ENCODE results near the gene PALB2. TPM values are rescaled to one million over a fixed set of nuclear protein-coding genes. Genes with fewer than 3 reads are reported as not detected.
A peak's percentile ranks its signal among the peaks of the same experiment; 100 is the strongest.

Gene PALB2
- total and polyA plus RNA-seq, 9 of the 15 experiments (the other 6 are each of a cell fraction or from before 2014, with no cell fraction given) = 7.0 to 25.8 (median 15.2) TPM

GRCh38 chr16:23678430-23679273, 37.5 kb upstream of the PALB2 start, which contains the start of gene PLK1 (continued):
- TF ChIP-seq CBX8 (IDR thresholded peaks at IDR 0.05; ENCODE audit: borderline replicate concordance, extremely low read depth, low read depth, low read length, poor library complexity, severe bottlenecking) = no peak
- TF ChIP-seq JUND (IDR thresholded peaks at IDR 0.05; ENCODE audit: borderline replicate concordance, low read depth, low read length) = no peak
- peak; percentile 26; the same call in 1 of the 3 replicates for TF ChIP-seq JUND (tag; IDR thresholded peaks at IDR 0.05; ENCODE audit: borderline replicate concordance, low read depth, low read length)
- TF ChIP-seq, protein P1, sequence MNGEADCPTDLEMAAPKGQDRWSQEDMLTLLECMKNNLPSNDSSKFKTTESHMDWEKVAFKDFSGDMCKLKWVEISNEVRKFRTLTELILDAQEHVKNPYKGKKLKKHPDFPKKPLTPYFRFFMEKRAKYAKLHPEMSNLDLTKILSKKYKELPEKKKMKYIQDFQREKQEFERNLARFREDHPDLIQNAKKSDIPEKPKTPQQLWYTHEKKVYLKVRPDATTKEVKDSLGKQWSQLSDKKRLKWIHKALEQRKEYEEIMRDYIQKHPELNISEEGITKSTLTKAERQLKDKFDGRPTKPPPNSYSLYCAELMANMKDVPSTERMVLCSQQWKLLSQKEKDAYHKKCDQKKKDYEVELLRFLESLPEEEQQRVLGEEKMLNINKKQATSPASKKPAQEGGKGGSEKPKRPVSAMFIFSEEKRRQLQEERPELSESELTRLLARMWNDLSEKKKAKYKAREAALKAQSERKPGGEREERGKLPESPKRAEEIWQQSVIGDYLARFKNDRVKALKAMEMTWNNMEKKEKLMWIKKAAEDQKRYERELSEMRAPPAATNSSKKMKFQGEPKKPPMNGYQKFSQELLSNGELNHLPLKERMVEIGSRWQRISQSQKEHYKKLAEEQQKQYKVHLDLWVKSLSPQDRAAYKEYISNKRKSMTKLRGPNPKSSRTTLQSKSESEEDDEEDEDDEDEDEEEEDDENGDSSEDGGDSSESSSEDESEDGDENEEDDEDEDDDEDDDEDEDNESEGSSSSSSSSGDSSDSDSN (IDR thresholded peaks at IDR 0.05; ENCODE audit: borderline replicate concordance in 1 of 2, low read depth in 2 of 2, low read length in 2 of 2) = no peak
- TF ChIP-seq, protein P2, sequence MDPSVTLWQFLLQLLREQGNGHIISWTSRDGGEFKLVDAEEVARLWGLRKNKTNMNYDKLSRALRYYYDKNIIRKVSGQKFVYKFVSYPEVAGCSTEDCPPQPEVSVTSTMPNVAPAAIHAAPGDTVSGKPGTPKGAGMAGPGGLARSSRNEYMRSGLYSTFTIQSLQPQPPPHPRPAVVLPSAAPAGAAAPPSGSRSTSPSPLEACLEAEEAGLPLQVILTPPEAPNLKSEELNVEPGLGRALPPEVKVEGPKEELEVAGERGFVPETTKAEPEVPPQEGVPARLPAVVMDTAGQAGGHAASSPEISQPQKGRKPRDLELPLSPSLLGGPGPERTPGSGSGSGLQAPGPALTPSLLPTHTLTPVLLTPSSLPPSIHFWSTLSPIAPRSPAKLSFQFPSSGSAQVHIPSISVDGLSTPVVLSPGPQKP (CRISPR knock-in tag; IDR thresholded peaks at IDR 0.05) = no peak
- TF ChIP-seq SUPT5H (IDR thresholded peaks at IDR 0.05) = peak; percentile 70
- peak; percentile 57; the same call in 1 of the 2 replicates for TF ChIP-seq DMBX1 (CRISPR knock-in tag; IDR thresholded peaks at IDR 0.05; ENCODE audit: borderline replicate concordance)
- no peak for TF ChIP-seq MEF2A (IDR thresholded peaks at IDR 0.05; ENCODE audit: control insufficient read depth, low read depth, low read length)
- peak; percentile 69 for TF ChIP-seq ARID4B (CRISPR knock-in tag; IDR thresholded peaks at IDR 0.05)
- TF ChIP-seq, protein P3, sequence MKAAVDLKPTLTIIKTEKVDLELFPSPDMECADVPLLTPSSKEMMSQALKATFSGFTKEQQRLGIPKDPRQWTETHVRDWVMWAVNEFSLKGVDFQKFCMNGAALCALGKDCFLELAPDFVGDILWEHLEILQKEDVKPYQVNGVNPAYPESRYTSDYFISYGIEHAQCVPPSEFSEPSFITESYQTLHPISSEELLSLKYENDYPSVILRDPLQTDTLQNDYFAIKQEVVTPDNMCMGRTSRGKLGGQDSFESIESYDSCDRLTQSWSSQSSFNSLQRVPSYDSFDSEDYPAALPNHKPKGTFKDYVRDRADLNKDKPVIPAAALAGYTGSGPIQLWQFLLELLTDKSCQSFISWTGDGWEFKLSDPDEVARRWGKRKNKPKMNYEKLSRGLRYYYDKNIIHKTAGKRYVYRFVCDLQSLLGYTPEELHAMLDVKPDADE (conservative IDR thresholded peaks at IDR 0.05; ENCODE audit: control insufficient read depth, low read depth, low read length) = peak; percentile 61; the same call in 1 of the 2 replicates
- TF ChIP-seq SMC3 (conservative IDR thresholded peaks at IDR 0.05; ENCODE audit: insufficient read depth, low read depth, low read length) = no peak
- TF ChIP-seq EWSR1 (IDR thresholded peaks at IDR 0.05; ENCODE audit: borderline replicate concordance, low read depth, partially characterized antibody) = no peak
- no peak for TF ChIP-seq NR0B1 (IDR thresholded peaks at IDR 0.05; ENCODE audit: partially characterized antibody)
- TF ChIP-seq RBM15 (IDR thresholded peaks at IDR 0.05; ENCODE audit: insufficient read depth, low read length) = no peak

Measured in K562 (cell line).